ENCODE data around the gene DGUOK.

DNA sequence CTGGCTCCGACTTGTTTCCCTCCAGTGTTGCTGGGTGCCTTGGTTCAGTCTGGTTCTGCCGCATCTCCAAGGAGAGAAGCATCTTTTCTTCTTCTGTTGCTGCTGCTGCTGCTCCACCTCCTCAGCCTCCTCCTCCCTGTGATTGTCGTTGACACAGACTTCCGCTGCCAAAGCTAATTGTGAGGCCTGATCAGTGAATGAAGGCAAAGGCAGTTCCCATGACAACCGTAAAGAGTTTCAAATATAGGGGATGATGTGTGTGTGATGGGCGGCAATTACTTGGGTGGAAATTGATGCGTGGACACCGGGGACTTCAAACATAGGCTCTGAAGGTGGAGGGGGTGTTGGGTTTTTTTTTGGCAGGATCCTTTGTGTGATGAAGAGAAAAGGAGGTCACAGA is 71.8 kb downstream of the DGUOK start:
- TF ChIP-seq, protein P1, sequence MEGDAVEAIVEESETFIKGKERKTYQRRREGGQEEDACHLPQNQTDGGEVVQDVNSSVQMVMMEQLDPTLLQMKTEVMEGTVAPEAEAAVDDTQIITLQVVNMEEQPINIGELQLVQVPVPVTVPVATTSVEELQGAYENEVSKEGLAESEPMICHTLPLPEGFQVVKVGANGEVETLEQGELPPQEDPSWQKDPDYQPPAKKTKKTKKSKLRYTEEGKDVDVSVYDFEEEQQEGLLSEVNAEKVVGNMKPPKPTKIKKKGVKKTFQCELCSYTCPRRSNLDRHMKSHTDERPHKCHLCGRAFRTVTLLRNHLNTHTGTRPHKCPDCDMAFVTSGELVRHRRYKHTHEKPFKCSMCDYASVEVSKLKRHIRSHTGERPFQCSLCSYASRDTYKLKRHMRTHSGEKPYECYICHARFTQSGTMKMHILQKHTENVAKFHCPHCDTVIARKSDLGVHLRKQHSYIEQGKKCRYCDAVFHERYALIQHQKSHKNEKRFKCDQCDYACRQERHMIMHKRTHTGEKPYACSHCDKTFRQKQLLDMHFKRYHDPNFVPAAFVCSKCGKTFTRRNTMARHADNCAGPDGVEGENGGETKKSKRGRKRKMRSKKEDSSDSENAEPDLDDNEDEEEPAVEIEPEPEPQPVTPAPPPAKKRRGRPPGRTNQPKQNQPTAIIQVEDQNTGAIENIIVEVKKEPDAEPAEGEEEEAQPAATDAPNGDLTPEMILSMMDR (IDR thresholded peaks at IDR 0.05): no peak
- TF ChIP-seq POLR2AphosphoS5 (IDR thresholded peaks at IDR 0.05): no peak
- TF ChIP-seq POLR2A (IDR thresholded peaks at IDR 0.05): no peak
- no peak for TF ChIP-seq EP300 (IDR thresholded peaks at IDR 0.05)
